ENCODE data around the gene RAET1G. TPM values are rescaled to one million over a fixed set of nuclear protein-coding genes. Genes with fewer than 3 reads are reported as not detected.
"Not testable (repeated sequence)": the region's sequence is repeated elsewhere in the genome, so short reads cannot be mapped to it uniquely, and the experiment has no call there.

The RAET1G gene
- total and polyA plus RNA-seq, 5 donors from 2014 or later: 0.76 TPM; not detected in 4

DNA sequence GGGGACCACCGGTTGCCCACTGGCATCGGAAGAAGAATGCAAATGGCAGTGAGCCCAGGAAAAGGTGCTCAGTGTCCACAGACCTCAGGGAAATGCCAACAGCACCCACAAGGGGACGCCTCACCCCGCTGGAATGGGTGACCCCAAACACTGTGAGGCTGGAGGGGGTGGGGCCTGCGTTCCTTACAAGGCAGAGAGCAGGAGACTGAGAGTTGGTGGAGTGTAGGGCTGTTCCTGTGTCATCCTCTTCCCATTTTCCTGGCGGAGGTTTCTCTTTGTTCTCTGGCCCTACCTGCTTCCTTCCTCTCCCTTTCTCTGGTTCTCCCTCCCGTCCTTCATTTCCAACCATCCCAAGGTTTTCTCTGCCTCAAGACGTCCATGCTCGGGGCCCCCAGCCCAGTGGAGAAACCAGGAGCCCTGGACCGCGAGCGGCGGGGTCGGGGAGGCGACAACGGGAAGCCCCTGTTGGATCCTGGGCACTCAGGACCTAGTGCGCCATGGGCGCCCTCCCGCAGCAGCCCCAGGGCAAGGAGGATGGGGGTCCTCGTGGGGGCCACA lies 15.2 kb upstream of the RAET1G start:
- ATAC-seq (ENCODE audit: low read depth in 2 of 2); H3K36me3 ChIP-seq (ENCODE audit: control insufficient read depth, insufficient read depth, low read length); H3K27ac Mint-ChIP-seq; DNase-seq; H3K27ac ChIP-seq (ENCODE audit: insufficient read depth, low read length, poor library complexity, severe bottlenecking); H3K9me3 ChIP-seq (ENCODE audit: control insufficient read depth in 2 of 2, low read length in 2 of 2); H3K9me3 Mint-ChIP-seq; H3K36me3 Mint-ChIP-seq; H3K4me3 ChIP-seq (ENCODE audit: low read depth, low read length): not testable (repeated sequence)
- Histone ChIP-seq H3K27me3 (ENCODE audit: control insufficient read depth, insufficient read depth, low read length) (peaks cover 54% of the 10 kb centered on the region), H3K4me1 (ENCODE audit: control insufficient read depth, insufficient read depth, low read length, poor library complexity, severe bottlenecking) (peaks cover 39% of the 10 kb centered on the region)
- H3K4me3 Mint-ChIP-seq: peak overlapping the region in 2 of 4 donors; percentile 82 to 83
- peaks cover 0 to 52% (median 19%) of the 10 kb centered on the region in 4 donors for H3K4me1 Mint-ChIP-seq
- H3K27me3 Mint-ChIP-seq: peaks cover 91% of the 10 kb centered on the region

DNA sequence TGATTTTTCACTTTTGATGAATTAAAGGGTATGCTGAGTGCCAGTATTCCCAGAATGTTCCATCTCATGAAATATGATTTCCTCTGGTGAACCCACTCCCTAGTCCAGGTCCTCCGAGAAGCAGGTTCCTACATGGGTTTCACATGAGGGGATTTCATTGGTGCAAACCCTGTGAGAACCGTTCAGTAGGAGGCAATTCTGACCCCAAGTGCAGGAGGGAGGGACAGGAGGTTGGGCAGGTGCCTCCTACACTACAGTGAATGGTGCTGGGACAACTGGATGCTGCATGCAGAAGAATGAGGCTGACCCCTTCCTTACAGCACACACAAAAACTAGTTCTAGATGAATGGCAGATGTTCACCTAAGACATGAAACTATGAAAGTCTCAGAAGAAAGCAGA lies 13.8 kb upstream of the RAET1G start:
- H3K27ac Mint-ChIP-seq: no peak overlapping the region
- peaks cover 0 to 42% (median 17%) of the 10 kb centered on the region in 4 donors for H3K4me1 Mint-ChIP-seq
- no peak for DNase-seq
- H3K4me3 ChIP-seq (ENCODE audit: low read depth, low read length): no peak overlapping the region
- H3K27me3 ChIP-seq (ENCODE audit: control insufficient read depth, insufficient read depth, low read length): peaks cover 56% of the 10 kb centered on the region
- ATAC-seq (ENCODE audit: low read depth in 2 of 2): no peak
- peaks cover 89% of the 10 kb centered on the region for H3K27me3 Mint-ChIP-seq
- peaks cover 31% of the 10 kb centered on the region for H3K4me1 ChIP-seq (ENCODE audit: control insufficient read depth, insufficient read depth, low read length, poor library complexity, severe bottlenecking)
- no peak overlapping the region for H3K4me3 Mint-ChIP-seq
- no peak overlapping the region for H3K27ac ChIP-seq (ENCODE audit: insufficient read depth, low read length, poor library complexity, severe bottlenecking)
- no peaks in the 10 kb centered on the region for H3K9me3 ChIP-seq (ENCODE audit: control insufficient read depth in 2 of 2, low read length in 2 of 2)
- peaks cover 0 to 3% (median 0%) of the 10 kb centered on the region in 7 donors for H3K9me3 Mint-ChIP-seq
- no peaks in the 10 kb centered on the region for H3K36me3 ChIP-seq (ENCODE audit: control insufficient read depth, insufficient read depth, low read length)
- H3K36me3 Mint-ChIP-seq: no peaks in the 10 kb centered on the region

DNA sequence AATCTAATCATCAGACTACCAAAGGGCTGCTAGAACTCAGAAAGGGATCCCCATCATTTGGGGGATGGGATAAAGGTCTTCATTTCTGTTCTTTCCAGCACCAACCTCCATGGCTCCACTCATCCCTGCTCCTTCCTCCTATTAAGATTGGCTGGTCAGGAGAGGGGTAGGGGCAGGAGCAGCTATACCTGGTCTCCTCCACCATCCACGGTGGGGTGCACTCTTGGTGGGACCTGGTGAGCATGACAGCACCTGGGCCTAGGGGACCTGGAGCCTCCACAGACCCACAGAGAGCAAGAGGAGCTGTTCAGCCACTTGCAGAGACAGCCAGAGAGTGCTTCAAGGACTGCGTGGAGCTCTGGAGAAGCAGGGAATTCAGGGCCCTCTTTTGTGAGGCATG lies 12.7 kb upstream of the RAET1G start:
- no peak for DNase-seq

DNA sequence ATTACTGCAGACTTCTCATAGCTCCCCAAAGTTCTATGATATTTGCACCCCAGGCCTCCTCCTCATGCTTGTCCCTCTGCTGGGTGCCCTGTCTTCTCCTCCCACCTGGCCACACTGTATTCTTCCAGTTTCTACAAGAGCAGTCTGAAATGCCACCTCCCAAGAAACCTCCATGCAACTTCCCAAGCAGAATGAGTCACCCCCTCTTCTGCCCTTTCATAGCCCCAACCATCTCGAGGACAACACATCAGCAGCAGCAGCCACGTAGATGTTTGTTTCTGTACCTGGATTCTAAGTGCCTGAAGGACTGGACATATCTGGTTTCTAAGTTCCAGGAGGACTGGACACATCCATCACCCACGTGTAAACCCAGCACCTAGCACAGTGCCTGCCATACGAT lies 12.3 kb upstream of the RAET1G start:
- H3K27ac ChIP-seq (ENCODE audit: insufficient read depth, low read length, poor library complexity, severe bottlenecking): no peak overlapping the region
- no peak for ATAC-seq (ENCODE audit: low read depth in 2 of 2)
- peaks cover 90% of the 10 kb centered on the region for H3K27me3 Mint-ChIP-seq

More for the DNA sequence above, 12.7 kb upstream of the RAET1G start:
- Histone ChIP-seq H3K27ac (ENCODE audit: insufficient read depth, low read length, poor library complexity, severe bottlenecking) (no peak overlapping the region), H3K36me3 (ENCODE audit: control insufficient read depth, insufficient read depth, low read length) (no peaks in the 10 kb centered on the region), H3K9me3 (ENCODE audit: control insufficient read depth in 2 of 2, low read length in 2 of 2) (no peaks in the 10 kb centered on the region), H3K4me3 (ENCODE audit: low read depth, low read length) (no peak overlapping the region), H3K4me1 (ENCODE audit: control insufficient read depth, insufficient read depth, low read length, poor library complexity, severe bottlenecking) (peaks cover 21% of the 10 kb centered on the region), H3K27me3 (ENCODE audit: control insufficient read depth, insufficient read depth, low read length) (peaks cover 61% of the 10 kb centered on the region)
- Mint-ChIP-seq H3K4me1 (peaks cover 0 to 34% (median 13%) of the 10 kb centered on the region in 4 donors), H3K4me3 (no peak overlapping the region), H3K9me3 (peaks cover 0 to 2% (median 0%) of the 10 kb centered on the region in 7 donors), H3K27ac (no peak overlapping the region), H3K36me3 (no peaks in the 10 kb centered on the region), H3K27me3 (peaks cover 90% of the 10 kb centered on the region)
- no peak for ATAC-seq (ENCODE audit: low read depth in 2 of 2)

DNA sequence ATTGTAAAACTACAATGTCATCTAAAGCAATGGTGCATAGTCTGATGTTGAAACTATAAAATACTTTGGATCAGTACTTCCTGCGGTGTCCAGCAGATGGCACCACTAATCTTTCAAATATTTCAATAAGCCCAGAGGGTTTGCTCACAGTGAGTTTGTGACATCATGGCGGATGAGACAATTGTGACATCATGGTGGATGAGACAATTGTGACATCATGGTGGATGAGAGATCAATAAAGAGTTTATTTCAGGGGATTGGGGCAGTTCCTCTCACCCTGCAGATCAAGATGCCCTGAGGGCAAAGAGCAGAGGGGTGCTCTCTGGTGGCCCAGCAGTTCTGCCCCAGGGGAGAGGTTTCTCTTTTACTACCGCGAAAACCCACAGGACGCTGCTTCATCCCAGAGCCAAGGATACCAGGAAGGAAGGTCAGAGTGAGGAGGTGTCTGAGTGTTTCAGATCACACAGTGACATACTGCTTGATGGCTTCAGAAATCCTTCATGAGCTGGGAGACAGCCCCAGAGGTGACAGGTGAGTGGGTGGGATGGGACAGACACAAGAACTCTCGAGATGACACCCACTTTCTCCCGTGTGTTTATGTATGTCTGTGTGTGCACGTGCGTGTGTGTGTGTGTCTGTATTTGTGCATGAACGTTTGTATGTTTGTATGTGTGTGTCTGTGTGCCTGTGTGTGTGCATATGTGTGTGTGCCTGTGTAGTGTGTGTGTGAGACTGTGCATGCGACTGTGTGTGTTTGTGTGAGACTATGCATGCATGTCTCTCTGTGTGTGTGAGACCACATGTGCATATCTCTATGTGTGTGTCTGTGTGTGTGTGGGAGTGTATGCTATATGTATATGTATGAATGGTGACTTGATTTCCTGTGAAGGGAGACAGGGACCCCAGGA lies 11.6 kb upstream of the RAET1G start:
- Mint-ChIP-seq H3K4me1 (peaks cover 0 to 24% (median 9%) of the 10 kb centered on the region in 4 donors), H3K27ac (peak overlapping the region in 1 of 3 donors; percentile 65)
- peak; percentile 53 to 79 (median 71) for DNase-seq

More for the DNA sequence above, 12.3 kb upstream of the RAET1G start:
- Mint-ChIP-seq H3K36me3 (no peaks in the 10 kb centered on the region), H3K4me3 (no peak overlapping the region), H3K27ac (no peak overlapping the region), H3K9me3 (peaks cover 0 to 2% (median 0%) of the 10 kb centered on the region in 7 donors), H3K4me1 (peaks cover 0 to 30% (median 13%) of the 10 kb centered on the region in 4 donors)
- H3K4me3 ChIP-seq (ENCODE audit: low read depth, low read length): no peak overlapping the region
- no peaks in the 10 kb centered on the region for H3K36me3 ChIP-seq (ENCODE audit: control insufficient read depth, insufficient read depth, low read length)
- H3K4me1 ChIP-seq (ENCODE audit: control insufficient read depth, insufficient read depth, low read length, poor library complexity, severe bottlenecking): peaks cover 19% of the 10 kb centered on the region
- H3K9me3 ChIP-seq (ENCODE audit: control insufficient read depth in 2 of 2, low read length in 2 of 2): no peaks in the 10 kb centered on the region
- peaks cover 59% of the 10 kb centered on the region for H3K27me3 ChIP-seq (ENCODE audit: control insufficient read depth, insufficient read depth, low read length)
- no peak for DNase-seq

DNA sequence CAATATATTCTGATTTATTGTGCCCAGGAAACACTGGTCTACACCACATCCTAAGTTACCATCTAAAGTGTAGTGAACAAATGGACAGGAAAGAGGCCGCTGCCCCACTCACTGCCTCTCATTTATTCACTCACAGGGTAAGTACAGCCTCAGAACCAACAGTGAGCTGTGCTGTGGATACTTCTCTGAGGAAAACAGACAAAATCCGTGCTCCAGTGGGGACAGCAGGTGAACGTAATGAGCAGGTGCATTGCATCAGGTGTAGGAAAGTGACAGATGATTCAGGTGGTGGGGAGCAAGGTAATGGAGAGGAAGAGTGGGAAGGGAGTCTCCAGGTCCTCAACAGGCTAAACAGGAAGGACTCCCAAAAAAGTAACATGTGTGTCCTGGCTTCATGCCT lies 10.5 kb upstream of the RAET1G start:
- H3K36me3 ChIP-seq (ENCODE audit: control insufficient read depth, insufficient read depth, low read length): no peaks in the 10 kb centered on the region
- no peaks in the 10 kb centered on the region for H3K9me3 ChIP-seq (ENCODE audit: control insufficient read depth in 2 of 2, low read length in 2 of 2)
- Mint-ChIP-seq H3K9me3 (peaks cover 0 to 6% (median 0%) of the 10 kb centered on the region in 7 donors), H3K4me3 (no peak overlapping the region), H3K36me3 (no peaks in the 10 kb centered on the region), H3K27ac (no peak overlapping the region), H3K27me3 (peaks cover 90% of the 10 kb centered on the region), H3K4me1 (peaks cover 0 to 13% (median 1%) of the 10 kb centered on the region in 4 donors)
- no peak overlapping the region for H3K4me3 ChIP-seq (ENCODE audit: low read depth, low read length)
- DNase-seq (no peak), ATAC-seq (ENCODE audit: low read depth in 2 of 2) (no peak)
- peaks cover 56% of the 10 kb centered on the region for H3K27me3 ChIP-seq (ENCODE audit: control insufficient read depth, insufficient read depth, low read length)
- peaks cover 9% of the 10 kb centered on the region for H3K4me1 ChIP-seq (ENCODE audit: control insufficient read depth, insufficient read depth, low read length, poor library complexity, severe bottlenecking)
- no peak overlapping the region for H3K27ac ChIP-seq (ENCODE audit: insufficient read depth, low read length, poor library complexity, severe bottlenecking)

More for the DNA sequence above, 11.6 kb upstream of the RAET1G start:
- peaks cover 0 to 2% (median 0%) of the 10 kb centered on the region in 7 donors for H3K9me3 Mint-ChIP-seq
- H3K4me3 Mint-ChIP-seq: no peak overlapping the region
- no peak overlapping the region for H3K4me3 ChIP-seq (ENCODE audit: low read depth, low read length)
- no peaks in the 10 kb centered on the region for H3K9me3 ChIP-seq (ENCODE audit: control insufficient read depth in 2 of 2, low read length in 2 of 2)
- H3K36me3 Mint-ChIP-seq: no peaks in the 10 kb centered on the region
- H3K36me3 ChIP-seq (ENCODE audit: control insufficient read depth, insufficient read depth, low read length): no peaks in the 10 kb centered on the region
- H3K27me3 ChIP-seq (ENCODE audit: control insufficient read depth, insufficient read depth, low read length): peaks cover 55% of the 10 kb centered on the region
- peak; percentile 57 to 71 for ATAC-seq (ENCODE audit: low read depth in 2 of 2)
- no peak overlapping the region for H3K27ac ChIP-seq (ENCODE audit: insufficient read depth, low read length, poor library complexity, severe bottlenecking)
- peaks cover 90% of the 10 kb centered on the region for H3K27me3 Mint-ChIP-seq
- peaks cover 19% of the 10 kb centered on the region for H3K4me1 ChIP-seq (ENCODE audit: control insufficient read depth, insufficient read depth, low read length, poor library complexity, severe bottlenecking)

DNA sequence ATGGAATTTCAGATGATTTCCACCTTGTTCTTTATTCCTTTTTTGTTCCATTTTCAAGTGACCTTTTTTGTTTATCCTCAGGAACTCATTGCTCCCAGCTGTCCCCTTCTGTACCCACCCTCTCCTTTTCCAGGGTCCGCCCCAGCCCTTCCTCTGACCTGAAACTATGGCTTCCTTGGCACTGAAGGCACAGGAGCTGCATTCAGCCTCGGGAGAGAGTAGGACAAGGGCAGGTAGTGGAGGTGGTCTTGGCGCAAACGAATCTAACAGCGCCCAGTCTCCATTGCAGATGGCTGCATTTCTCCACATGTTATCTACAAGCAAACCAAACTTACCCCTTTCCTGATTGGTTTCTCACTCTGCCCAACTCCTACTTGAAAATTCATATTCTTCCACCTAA lies 10.1 kb upstream of the RAET1G start:
- H3K36me3 ChIP-seq (ENCODE audit: control insufficient read depth, insufficient read depth, low read length): no peaks in the 10 kb centered on the region
- peaks cover 56% of the 10 kb centered on the region for H3K27me3 ChIP-seq (ENCODE audit: control insufficient read depth, insufficient read depth, low read length)
- peaks cover 4% of the 10 kb centered on the region for H3K4me1 ChIP-seq (ENCODE audit: control insufficient read depth, insufficient read depth, low read length, poor library complexity, severe bottlenecking)
- H3K36me3 Mint-ChIP-seq: no peaks in the 10 kb centered on the region
- no peak overlapping the region for H3K4me3 Mint-ChIP-seq
- H3K9me3 ChIP-seq (ENCODE audit: control insufficient read depth in 2 of 2, low read length in 2 of 2): no peaks in the 10 kb centered on the region
- H3K9me3 Mint-ChIP-seq: peaks cover 0 to 6% (median 0%) of the 10 kb centered on the region in 7 donors
- ATAC-seq (ENCODE audit: low read depth in 2 of 2) (no peak), DNase-seq (no peak)
- H3K4me3 ChIP-seq (ENCODE audit: low read depth, low read length): no peak overlapping the region
- no peak overlapping the region for H3K27ac Mint-ChIP-seq
- peaks cover 91% of the 10 kb centered on the region for H3K27me3 Mint-ChIP-seq
- peaks cover 0 to 9% (median 1%) of the 10 kb centered on the region in 4 donors for H3K4me1 Mint-ChIP-seq
- H3K27ac ChIP-seq (ENCODE audit: insufficient read depth, low read length, poor library complexity, severe bottlenecking): no peak overlapping the region

All from CD4-positive, CD25-positive, alpha-beta regulatory T cell (primary cell).